ENCODE measurements around the gene THRB.
A peak's percentile ranks its signal among the peaks of the same experiment; 100 is the strongest.

The THRB gene

DNA sequence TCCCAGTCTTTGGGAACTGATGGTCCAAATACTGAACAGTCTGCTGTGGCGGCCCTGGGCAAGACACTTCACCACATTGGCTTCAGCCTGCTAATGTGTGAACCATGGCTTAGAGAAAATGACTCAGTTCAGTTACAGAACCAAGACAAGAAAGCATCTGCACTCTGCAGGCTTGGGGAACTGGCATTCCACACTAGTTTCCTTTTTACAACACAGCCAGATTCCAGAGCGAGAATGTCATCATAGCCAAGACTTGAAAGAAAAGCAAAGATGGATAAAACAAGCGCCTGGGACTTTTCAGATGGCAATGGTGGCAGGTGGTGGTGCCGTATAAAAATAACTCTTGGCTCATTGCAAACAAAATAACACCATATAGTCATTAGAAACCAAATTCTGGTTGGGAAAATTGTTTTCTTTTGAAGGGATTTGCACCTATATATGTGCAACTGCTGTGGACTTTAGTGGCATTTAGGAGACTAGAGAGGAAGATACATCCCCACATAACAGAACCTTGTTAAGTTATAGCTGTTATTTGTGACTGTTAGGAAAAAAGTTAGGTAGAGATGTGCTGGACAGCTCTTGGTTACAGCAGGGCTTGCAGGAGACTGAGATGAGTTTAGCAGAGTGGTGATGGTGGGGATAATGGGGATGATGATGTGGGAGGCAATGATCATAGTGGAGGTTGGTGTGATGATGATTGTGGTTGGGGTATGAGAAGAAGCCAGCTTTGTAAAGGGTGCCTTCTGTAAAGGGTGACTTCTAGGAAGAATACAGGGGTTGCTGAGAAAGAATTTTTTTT, 273.6 kb downstream of the THRB start:
- DNase-seq: peak; percentile 96

DNA sequence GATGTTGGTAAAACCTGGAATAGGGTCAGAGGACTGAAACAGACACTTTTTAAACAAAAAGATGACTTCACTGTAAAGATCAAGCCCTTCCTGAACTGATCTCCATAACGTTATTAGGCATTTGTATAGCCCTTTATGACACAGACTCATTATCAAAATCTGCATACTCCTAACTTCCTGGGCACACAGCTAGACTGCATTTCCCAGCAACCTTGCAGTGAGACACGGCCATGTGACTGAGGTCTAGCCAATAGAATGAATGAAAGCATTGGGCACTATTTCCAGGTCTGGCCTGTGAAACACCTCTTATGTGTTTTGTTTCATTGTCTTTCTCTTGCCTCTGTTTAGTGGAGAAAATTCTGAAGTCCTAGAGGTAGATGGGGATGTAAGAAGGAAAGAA, 279.1 kb downstream of the THRB start:
- no peak for DNase-seq

DNA sequence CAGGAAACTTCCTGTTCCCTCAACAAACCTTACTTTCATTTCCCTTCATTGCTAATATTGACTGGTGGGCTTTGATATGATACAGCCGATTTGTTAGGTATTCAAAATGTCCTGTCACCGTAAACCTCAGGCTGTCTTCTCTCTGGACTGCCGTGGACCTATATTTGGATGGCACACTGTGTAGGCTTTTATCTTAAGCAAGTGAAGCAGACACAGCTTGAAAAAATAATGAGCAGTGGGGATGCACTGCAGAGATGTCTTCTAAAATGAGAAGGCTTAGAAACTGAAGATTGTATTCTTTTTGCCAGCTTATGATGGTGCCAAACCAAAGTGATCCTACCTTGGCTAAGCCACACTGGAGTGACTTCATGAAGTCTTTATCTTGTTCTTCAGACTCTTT, 283.3 kb downstream of the THRB start:
- DNase-seq: no peak

- no peak for DNase-seq
Measured at GRCh38 chr3:24202071-24202470, 292.6 kb downstream of the THRB start.

DNA sequence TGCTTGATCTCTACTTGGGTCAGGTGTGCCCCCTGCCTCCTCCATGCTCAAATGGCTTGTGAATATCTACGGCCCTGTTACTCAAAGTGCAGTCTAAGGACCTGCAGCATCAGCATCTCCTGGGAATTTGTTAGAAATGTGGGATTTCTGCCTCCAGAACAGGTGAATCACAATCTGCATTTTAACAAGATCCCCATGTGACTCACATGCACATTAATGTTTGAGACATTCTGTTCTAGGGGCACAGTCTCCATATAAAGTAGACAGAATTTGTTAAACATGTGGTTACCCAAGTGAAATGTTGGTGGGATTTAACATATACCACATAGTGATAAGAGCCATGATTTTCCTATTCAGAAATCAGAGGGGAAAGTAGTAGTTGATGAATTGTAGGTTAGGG, 293.3 kb downstream of the THRB start:
- peak; percentile 39 for DNase-seq

DNA sequence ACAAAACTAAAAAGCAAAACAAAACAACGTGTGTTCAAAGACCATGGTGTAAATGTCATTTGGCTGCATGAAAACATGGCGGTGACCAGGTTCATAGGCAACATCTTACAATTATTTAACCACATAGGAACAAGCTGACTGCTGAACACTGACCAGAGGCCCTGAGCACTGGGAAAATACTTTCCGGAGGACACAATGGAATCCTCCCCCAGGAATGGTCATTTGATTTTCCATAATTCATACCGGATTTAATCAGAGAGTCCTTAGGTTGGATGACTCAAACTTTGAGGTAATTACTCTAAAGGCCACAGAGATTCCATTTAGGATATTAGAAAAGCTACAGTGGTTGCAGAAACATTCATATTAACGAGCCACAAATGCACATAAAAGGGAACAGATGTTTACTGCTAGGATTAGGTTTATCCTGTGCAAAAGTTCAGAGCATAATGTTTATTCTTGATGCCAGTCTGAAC, 294.8 kb downstream of the THRB start:
- DNase-seq: peak; percentile 72

- DNase-seq: no peak
Measured at GRCh38 chr3:24199300-24199699, 295.4 kb downstream of the THRB start.

DNA sequence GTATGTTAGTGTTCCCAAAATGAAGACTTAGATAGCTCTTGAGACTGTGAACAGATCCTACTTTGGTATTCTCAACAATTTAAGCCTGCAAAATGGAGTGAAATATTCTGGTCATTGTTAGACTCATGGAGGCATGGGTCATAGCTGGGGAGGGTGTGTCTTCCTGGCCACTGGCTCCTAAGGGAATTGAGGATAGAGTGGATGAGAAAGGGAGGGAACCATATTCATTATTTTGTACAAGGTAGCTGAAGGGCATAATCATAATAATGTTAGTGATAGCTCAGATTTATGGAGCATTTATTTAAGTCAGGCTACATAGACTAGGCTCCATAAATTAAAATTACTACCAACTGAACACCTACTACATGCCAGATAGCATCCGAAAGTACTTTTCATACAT, 295.9 kb downstream of the THRB start:
- no peak for DNase-seq

- DNase-seq: no peak
Measured at GRCh38 chr3:24197809-24198208, 296.8 kb downstream of the THRB start.

DNA sequence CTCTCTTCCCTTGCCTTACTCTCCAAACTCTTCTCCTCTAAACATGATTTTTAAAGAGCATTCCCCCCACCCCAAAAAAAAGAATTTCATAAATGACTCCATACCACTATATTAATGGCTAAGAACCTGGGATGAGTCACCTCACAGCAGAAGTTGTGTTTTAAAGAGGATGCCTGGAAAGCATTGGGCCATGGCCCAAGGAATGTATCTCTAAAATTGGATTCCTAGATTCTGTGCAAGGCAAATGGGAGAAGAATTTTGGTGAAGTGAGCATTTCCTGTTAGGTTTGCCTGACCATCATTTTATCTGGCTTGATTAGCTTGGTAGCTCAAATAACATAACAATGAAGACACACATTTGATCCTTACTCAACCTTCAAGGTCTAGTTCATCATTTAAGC, 298.1 kb downstream of the THRB start:
- peak; percentile 86 for DNase-seq

DNA sequence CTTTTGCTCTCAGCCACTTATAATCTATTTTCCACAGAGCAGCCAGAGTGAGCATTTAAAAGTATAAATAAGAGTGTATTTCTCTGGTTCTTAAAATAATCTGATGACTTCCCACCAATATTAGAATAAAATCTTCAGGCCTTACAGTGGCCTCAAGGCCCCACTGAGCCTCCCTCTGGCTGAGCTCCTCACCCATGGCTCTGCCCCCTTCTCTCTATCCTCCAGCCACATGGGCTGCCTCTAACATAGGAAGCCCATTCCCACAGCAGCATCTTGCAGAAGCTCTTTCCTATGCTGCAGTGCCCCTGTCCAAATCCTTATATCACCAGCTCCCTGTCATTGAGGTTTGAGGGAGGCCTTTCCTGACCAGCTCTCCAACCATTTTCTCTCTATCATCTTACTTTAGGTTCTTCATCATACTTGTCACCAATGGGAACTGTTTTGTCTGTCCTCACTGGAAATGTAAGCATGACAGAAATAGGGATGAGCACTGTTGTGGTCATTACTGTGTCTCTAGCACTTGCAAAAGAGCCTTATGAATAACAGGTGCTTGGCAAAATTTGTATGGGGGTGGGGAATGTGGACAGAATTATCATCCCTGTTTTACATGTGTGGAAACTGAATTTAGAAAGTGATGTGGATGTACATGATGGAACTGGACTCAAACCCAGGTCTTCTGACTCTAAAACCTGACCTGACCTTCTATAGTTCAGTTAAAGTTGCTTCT, 299.0 kb downstream of the THRB start:
- no peak for DNase-seq

DNA sequence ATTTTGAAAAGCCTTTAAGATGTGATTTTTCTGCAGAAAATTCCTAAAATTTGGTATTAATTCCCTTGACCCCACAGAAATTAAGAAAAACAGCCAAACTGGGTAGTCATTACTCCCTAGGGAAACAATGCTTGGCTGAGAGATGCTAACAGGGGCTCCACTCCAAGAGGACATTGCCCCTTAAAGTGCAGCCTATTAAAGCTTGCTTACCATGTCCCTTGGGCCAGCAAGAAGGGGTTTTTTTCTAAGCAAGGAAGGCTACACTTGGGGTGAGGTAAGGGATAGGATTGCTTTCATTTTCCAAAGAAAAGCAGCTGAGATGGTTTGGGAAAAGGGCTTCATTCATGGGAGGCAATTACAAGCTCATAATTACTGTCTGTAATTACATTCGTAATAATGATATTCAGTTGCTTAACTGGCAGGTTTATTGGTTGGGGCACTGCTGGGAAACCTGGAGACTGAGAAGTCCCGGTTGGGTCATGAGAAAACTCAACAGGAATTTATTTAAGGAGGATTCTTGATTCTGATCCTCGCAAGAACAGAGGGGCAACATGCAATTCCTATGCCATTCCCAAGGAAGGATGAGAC, 302.1 kb downstream of the THRB start:
- DNase-seq: no peak

GRCh38 chr3:24191801-24192403, 302.7 kb downstream of the THRB start:
- no peak for DNase-seq

DNA sequence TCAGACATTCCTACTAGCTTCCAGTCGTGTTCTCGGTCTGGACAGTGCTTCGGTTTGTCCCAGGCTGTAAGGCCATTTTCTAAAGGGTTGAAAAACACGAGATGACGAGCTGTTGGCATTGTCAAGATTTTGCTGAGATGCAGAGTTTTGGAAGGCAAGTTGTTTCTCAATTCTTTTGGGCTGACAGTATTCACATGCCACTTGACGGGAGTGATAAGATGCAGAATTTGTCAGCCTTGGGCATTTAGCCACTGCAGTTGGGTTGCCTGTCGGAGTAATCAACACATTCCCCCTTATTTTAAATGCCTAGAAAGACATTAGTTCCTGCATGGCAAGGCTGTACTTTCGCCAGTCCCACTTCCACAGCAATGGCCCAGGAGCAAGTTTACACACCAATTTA, 304.4 kb downstream of the THRB start:
- no peak for DNase-seq

DNA sequence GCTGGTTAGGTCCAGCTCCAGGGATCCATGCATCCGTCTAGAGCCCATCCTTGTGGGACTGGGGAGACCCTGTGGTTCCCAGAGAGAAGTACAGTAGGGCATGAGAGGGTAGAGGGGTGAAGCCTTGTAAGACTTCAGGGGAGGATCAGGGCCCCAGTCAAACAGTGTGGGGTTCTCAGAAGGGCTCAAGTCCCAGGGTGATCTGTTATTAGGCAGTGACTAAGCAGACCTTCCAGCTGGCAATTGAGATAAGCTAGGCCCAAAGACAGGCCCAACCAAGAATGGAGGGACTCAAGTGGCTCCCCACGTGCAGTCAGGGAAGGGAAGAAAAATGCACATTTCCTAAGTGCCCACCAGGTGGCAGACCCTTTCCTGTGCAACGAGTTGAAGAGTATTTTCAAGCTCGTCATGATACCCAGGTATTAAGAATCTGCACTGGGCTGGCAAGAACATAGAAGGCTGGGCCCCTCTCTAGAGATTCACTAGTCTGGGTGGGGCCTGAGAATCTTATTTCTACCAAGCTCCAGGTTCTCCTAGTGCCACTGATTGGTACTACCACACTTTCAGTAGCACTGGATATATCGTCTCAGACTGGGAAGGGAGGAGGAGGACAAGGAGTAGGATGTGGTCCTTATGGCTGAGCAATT, 308.8 kb downstream of the THRB start:
- peak; percentile 67 for DNase-seq

GRCh38 chr3:24184528-24185176, 310.0 kb downstream of the THRB start:
- no peak for DNase-seq

- DNase-seq: no peak
Measured at GRCh38 chr3:24182756-24183155, 311.9 kb downstream of the THRB start.

GRCh38 chr3:24181256-24181655, 313.4 kb downstream of the THRB start:
- DNase-seq: no peak

GRCh38 chr3:24180616-24181015, 314.0 kb downstream of the THRB start:
- no peak for DNase-seq

DNA sequence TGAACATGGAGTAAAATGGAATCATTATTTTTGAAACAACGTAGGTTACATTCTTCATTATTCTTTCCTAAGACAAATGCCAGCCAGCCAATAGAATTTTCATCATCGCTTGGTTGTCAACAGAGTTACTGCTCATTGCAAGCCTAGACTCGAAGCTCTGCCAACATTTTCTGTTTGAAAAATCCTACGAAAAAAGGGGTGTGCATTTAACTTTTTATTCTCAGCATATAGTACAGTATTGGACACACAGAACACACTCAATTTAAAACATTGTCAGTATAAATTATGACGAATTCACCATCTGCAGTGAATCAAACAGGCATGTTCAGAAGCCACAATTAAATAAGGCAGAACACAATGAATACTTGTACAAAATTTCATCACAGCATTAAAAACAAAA, 317.4 kb downstream of the THRB start:
- peak; percentile 26 for DNase-seq

DNA sequence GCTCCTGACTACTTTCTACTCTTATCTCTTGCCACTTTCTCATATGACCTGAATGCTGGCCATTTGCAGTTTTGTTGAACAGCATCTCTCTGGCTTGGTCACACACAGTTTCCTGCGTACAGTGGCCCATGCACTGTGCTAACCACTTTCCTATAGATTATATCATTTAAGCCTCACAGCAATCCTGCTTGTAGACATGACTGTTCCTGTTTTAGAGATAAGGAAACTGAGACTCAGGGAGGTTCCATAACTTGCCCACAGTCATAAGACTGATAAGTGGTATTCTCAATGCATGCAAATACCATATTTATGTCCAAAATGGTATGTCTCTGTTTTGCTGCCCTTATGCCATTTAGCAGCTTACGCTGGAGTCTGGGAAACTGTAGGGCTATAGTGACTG, 320.0 kb downstream of the THRB start:
- DNase-seq: no peak

DNA sequence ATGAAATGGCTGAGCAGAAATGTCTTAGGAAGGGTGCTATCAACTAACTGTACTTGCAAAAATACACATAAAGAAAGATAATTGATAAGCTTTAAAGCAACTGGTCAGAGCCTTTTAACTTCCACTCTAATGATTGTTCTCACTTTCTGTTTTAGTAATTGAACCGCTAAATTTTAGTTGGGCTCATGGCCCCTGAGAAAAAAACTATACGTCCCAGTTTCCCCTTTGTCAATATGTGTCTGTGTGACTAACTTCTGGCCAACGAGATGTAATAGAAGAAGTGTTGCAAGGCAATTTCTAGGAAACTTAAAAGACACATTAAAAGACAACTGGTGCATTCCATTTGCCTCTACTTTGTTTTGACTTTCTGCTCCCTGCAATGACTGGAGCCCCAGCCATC, 325.7 kb downstream of the THRB start:
- DNase-seq: no peak

- DNase-seq: no peak
Measured at GRCh38 chr3:24167429-24167828, 327.2 kb downstream of the THRB start.

All from fibroblast of upper back skin (primary cell).